B cell (primary cell): ENCODE data around the gene TNFRSF19.

ENCODE experiments used
- CTCF ChIP-seq: fragments of 200-600 bp; IDR thresholded peaks from one replicate; pipeline ENCODE4 v1.8.0; 2022; ENCODE audit warnings: antibody characterized with exemption, mild to moderate bottlenecking
- EZH2 ChIP-seq: IDR thresholded peaks from 2 replicates; pipeline ENCODE4 v1.6.1; 2012; ENCODE audit warnings: borderline replicate concordance, low read depth, mild to moderate bottlenecking, moderate library complexity, low read length; ENCODE audit not compliant: insufficient read depth, poor library complexity, severe bottlenecking

GRCh38 chr13:23610966-23611491 lies 40.8 kb downstream of the TNFRSF19 start:
- TF ChIP-seq EZH2 (no peak), CTCF (no peak)
